Upper lobe of left lung (tissue), 6 donors: Measurements from ENCODE around the gene COL18A1. TPM values are rescaled to one million over a fixed set of nuclear protein-coding genes. Genes with fewer than 3 reads are reported as not detected.

ENCODE experiments used
- ATAC-seq, 2 donors: fragments of 200-7000 bp; cut with Tn5 transposase; one replicate each; pipeline ENCODE4 v1.9.1; 2022; ENCODE audit warnings: mild to moderate bottlenecking in 2 of 2, moderate library complexity in 2 of 2; ENCODE audit not compliant: low FRiP score in 2 of 2
- DNase-seq, 2 donors: peaks; one replicate each; pipeline ENCODE4 v3.0.0-alpha.2; 2019 to 2020
- H3K27ac ChIP-seq, 4 donors: fragments of 200-600 bp; sonication (generic); one replicate each; pipeline ENCODE4 v1.5.1; 2016 to 2019
- H3K27me3 ChIP-seq, 4 donors: fragments of 200-600 bp; sonication (generic); one replicate each; pipeline ENCODE4 v1.5.1; 2017 to 2019
- H3K36me3 ChIP-seq, 4 donors: fragments of 200-600 bp; sonication (generic); one replicate each; pipeline ENCODE4 v1.5.1; 2016 to 2019
- H3K4me1 ChIP-seq, 4 donors: fragments of 200-600 bp; sonication (generic); one replicate each; pipeline ENCODE4 v1.5.1; 2018 to 2019
- H3K4me3 ChIP-seq, 4 donors: fragments of 200-600 bp; sonication (generic); one replicate each; pipeline ENCODE4 v1.5.1; 2017 to 2019; ENCODE audit warnings: mild to moderate bottlenecking in 2 of 4, moderate library complexity in 1 of 4
- H3K9me3 ChIP-seq, 4 donors: fragments of 200-600 bp; sonication (generic); one replicate each; pipeline ENCODE4 v1.5.1; 2018 to 2019
- CTCF ChIP-seq, 6 experiments: fragments of 450-650 bp in 4 of 6; fragments of 200-600 bp in 2 of 6; sonication (generic) in 2 of 6; IDR thresholded peaks; one replicate each; pipeline ENCODE4 v1.5.1; 2016 to 2019; ENCODE audit warnings: antibody characterized with exemption in 6 of 6
- EP300 ChIP-seq, 4 donors: sonication (generic); formaldehyde crosslinking; IDR thresholded peaks; one replicate each; pipeline ENCODE4 v1.5.1; 2017; ENCODE audit warnings: antibody characterized with exemption in 4 of 4, control low read depth in 2 of 4
- POLR2A ChIP-seq, 4 donors: fragments of 450-650 bp; IDR thresholded peaks; one replicate each; pipeline ENCODE4 v1.5.1; 2016 to 2017; ENCODE audit warnings: antibody characterized with exemption in 4 of 4, mild to moderate bottlenecking in 2 of 4
- POLR2AphosphoS5 ChIP-seq, 2 donors: sonication (generic); formaldehyde crosslinking; IDR thresholded peaks; one replicate each; pipeline ENCODE4 v1.5.1; 2017; ENCODE audit warnings: antibody characterized with exemption in 2 of 2
- WGBS, 2 donors: methylation state at CpG; one replicate each; pipeline ENCODE4 v1.1.5; 2017 to 2018; 5-methylcytosine and 5-hydroxymethylcytosine counted together
- total RNA-seq, 6 donors: library from RNA; depleted of rRNA in 4 of 6; stranded (reverse); fragments of >200 nt in 4 of 6; gene quantifications; one replicate each; pipeline versions ENCODE4 v1.1.0 to v1.2.1, GENCODE V29; 2016 to 2021
- donor health status: DM: no; HTN: no; CAD: no; lungs with moderate emphysema.
- donor health status: DM: no; HTN: yes; CAD: no; lungs with severe emphysema.

Gene COL18A1
- total RNA-seq, 6 donors from 2014 or later = 34.5 to 138 (median 70.5) TPM

GRCh38 chr21:45460611-45461368 lies 55.8 kb downstream of the COL18A1 start:
- 75 to 81% methylated on average over 9 of the region's 9 CpGs for WGBS, 2 donors
- Histone ChIP-seq H3K4me3 (no peak overlapping the region), H3K36me3 (peaks cover 0 to 4% (median 0%) of the 10 kb centered on the region in 4 donors), H3K27ac (no peak overlapping the region), H3K4me1 (peaks cover 0 to 4% (median 0%) of the 10 kb centered on the region in 4 donors), H3K27me3 (no peaks in the 10 kb centered on the region), H3K9me3 (peaks cover 0 to 14% (median 4%) of the 10 kb centered on the region in 4 donors)
- DNase-seq = no peak
- no peak for ATAC-seq
- TF ChIP-seq CTCF (IDR thresholded peaks at IDR 0.05) (no peak), POLR2A (IDR thresholded peaks at IDR 0.05) (no peak), POLR2AphosphoS5 (IDR thresholded peaks at IDR 0.05) (no peak), EP300 (IDR thresholded peaks at IDR 0.05) (no peak)

DNA sequence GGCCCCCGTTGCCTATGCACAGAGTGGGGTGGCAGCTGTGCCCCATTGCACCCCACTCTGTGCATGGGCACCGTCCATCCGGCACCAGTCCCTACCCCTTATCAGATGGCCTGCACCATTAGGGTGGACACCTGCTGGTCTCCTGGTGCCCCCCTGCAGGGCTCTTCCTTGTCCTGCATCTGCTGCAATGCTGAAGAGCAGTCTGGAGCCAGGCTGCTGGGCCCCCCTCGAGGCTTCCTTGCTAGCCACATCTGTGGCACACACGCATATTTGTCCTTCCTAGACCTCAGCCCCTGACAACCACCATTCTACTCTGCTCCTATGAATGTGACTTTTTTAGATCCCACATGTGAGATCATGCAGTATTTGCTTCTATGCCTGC lies 56.4 kb downstream of the COL18A1 start:
- H3K36me3 ChIP-seq = peaks cover 0 to 4% (median 0%) of the 10 kb centered on the region in 4 donors
- peak in 1 of 2 donors; percentile 10 for DNase-seq
- TF ChIP-seq POLR2A (IDR thresholded peaks at IDR 0.05) = no peak
- no peak for TF ChIP-seq CTCF (IDR thresholded peaks at IDR 0.05)
- TF ChIP-seq POLR2AphosphoS5 (IDR thresholded peaks at IDR 0.05) = no peak
- no peak for TF ChIP-seq EP300 (IDR thresholded peaks at IDR 0.05)
- 82 to 96% methylated on average over 4 to 5 of the region's 5 CpGs for WGBS, 2 donors
- ATAC-seq = no peak
- no peak overlapping the region for H3K27ac ChIP-seq
- no peaks in the 10 kb centered on the region for H3K27me3 ChIP-seq
- no peaks in the 10 kb centered on the region for H3K4me1 ChIP-seq
- no peak overlapping the region for H3K4me3 ChIP-seq
- H3K9me3 ChIP-seq = peaks cover 0 to 14% (median 4%) of the 10 kb centered on the region in 4 donors

DNA sequence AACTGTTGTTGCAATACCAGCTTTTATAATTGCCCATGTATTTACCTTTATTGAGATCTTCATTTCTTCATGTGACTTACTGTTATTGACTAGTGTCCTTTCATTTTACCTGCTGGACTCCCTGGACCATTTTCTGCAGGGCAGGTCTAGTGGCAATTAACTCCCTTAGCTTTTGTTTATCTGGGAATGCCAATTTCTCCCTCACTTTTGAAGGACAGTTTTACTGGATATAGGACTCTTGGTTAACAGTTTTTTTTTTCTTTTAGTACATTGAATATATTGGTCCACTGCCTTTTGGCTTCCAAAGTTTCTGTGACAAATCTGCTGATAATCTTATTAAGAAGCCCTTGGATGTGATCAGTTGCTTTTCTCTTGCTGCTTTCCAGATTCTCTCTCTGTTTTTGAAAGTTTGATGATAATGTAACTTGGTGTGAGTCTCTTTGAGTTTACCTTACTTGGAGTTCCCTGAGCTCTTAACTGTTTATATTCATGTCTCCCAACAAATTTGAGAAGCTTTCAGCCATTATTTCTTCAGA lies 56.9 kb downstream of the COL18A1 start:
- Histone ChIP-seq H3K36me3 (peaks cover 0 to 2% (median 0%) of the 10 kb centered on the region in 4 donors), H3K4me3 (no peak overlapping the region), H3K4me1 (no peaks in the 10 kb centered on the region), H3K9me3 (peaks cover 0 to 14% (median 4%) of the 10 kb centered on the region in 4 donors), H3K27me3 (no peaks in the 10 kb centered on the region), H3K27ac (no peak overlapping the region)
- ATAC-seq (no peak), DNase-seq (no peak)
- no peak for TF ChIP-seq POLR2A (IDR thresholded peaks at IDR 0.05)
- TF ChIP-seq EP300 (IDR thresholded peaks at IDR 0.05) = no peak
- TF ChIP-seq POLR2AphosphoS5 (IDR thresholded peaks at IDR 0.05) = no peak
- TF ChIP-seq CTCF (IDR thresholded peaks at IDR 0.05) = no peak

DNA sequence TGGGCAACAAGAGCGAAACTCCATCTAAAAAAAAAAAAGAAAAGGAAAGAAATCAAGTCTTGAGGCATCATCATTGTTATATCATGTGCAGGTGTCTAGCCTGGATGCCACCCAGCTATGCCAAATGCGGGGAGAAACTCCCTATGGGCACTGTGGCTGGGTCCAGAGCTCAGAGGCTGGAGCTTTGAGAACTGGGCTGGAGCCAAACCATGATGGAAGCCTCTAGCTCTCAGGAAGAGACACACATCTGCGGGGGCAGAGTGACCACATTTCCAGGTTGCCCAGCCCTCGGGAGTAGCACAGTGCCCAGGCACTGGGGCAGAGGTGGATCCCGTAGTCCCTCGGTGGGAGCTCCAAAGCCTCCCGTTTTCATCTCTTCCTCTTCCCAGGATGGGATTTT lies 58.9 kb downstream of the COL18A1 start:
- DNase-seq (no peak), ATAC-seq (no peak)
- Histone ChIP-seq H3K27me3 (no peaks in the 10 kb centered on the region), H3K4me1 (no peaks in the 10 kb centered on the region), H3K36me3 (peaks cover 0 to 4% (median 0%) of the 10 kb centered on the region in 4 donors), H3K27ac (no peak overlapping the region), H3K4me3 (no peak overlapping the region), H3K9me3 (peaks cover 0 to 14% (median 4%) of the 10 kb centered on the region in 4 donors)
- TF ChIP-seq CTCF (IDR thresholded peaks at IDR 0.05) (no peak), POLR2AphosphoS5 (IDR thresholded peaks at IDR 0.05) (no peak), EP300 (IDR thresholded peaks at IDR 0.05) (no peak), POLR2A (IDR thresholded peaks at IDR 0.05) (no peak)
- 91 to 92% methylated on average over 3 to 6 of the region's 7 CpGs for WGBS, 2 donors
